Ovary (tissue), 9 donors: Measurements from ENCODE around the gene SUCO. TPM values are rescaled to one million over a fixed set of nuclear protein-coding genes. Genes with fewer than 3 reads are reported as not detected.
"Not testable (repeated sequence)": the region's sequence is repeated elsewhere in the genome, so short reads cannot be mapped to it uniquely, and the experiment has no call there.

ENCODE experiments used
- DNase-seq, 5 donors: peaks; one replicate each; pipeline ENCODE4 v3.0.0-alpha.2; 2019 to 2020
- H3K27ac ChIP-seq, 2 donors: fragments of 200-600 bp; one replicate each; pipeline versions ENCODE4 v1.5.1 to v1.8.0; 2019 to 2022
- H3K27me3 ChIP-seq: fragments of 200-600 bp; one replicate; pipeline ENCODE4 v1.8.0; 2022
- H3K36me3 ChIP-seq: fragments of 200-600 bp; sonication (generic); one replicate; pipeline ENCODE4 v1.5.1; 2019
- H3K4me1 ChIP-seq: one replicate; pipeline ENCODE4 v1.8.1; 2013; ENCODE audit warnings: mild to moderate bottlenecking, moderate library complexity; ENCODE audit not compliant: insufficient read depth
- H3K4me3 ChIP-seq: fragments of 200-600 bp; sonication (generic); one replicate; pipeline ENCODE4 v1.5.1; 2017
- H3K9me3 ChIP-seq, 2 donors: fragments of 200-600 bp in 1 of 2; sonication (generic) in 1 of 2; one replicate each; pipeline versions ENCODE4 v1.5.1 to v1.8.1; 2013 to 2019; ENCODE audit warnings: mild to moderate bottlenecking in 1 of 2, moderate library complexity in 1 of 2
- CTCF ChIP-seq, 3 donors: fragments of 450-650 bp in 2 of 3; fragments of 200-600 bp in 1 of 3; IDR thresholded peaks; one replicate each; pipeline versions ENCODE4 v1.5.1 to v1.8.0; 2016 to 2022; ENCODE audit warnings: antibody characterized with exemption in 3 of 3, mild to moderate bottlenecking in 1 of 3
- EP300 ChIP-seq: sonication (generic); formaldehyde crosslinking; IDR thresholded peaks from one replicate; pipeline ENCODE4 v1.6.1; 2017; ENCODE audit warnings: antibody characterized with exemption
- POLR2A ChIP-seq: fragments of 450-650 bp; IDR thresholded peaks from one replicate; pipeline ENCODE4 v1.6.1; 2017; ENCODE audit warnings: antibody characterized with exemption, mild to moderate bottlenecking, moderate library complexity
- WGBS, 3 donors: extraction: QIAGEN DNeasy Blood & Tissue Kit in 1 of 3; methylation state at CpG; one replicate each; pipeline versions ENCODE4 v1.1.5 to v1.1.7; 2013 to 2017; 5-methylcytosine and 5-hydroxymethylcytosine counted together
- intact Hi-C, 4 donors: fragments of 100-400 bp; cut with DNase I; formaldehyde crosslinking; loops; one replicate each; pipeline versions ENCODE4 v1.11.0 to v1.15.1; 2022 to 2023
- polyA plus RNA-seq, 2 donors: library from polyadenylated mRNA; stranded (reverse); fragments of 200-250 nt in 1 of 2; fragments of 350-450 nt in 1 of 2; fragmentation: Illumina TruSeq in 1 of 2; extraction: RNeasy Lipid Tissue Mini Kit (QIAGEN cat#74804) in 1 of 2; gene quantifications; one replicate each; pipeline ENCODE4 v1.2.3, GENCODE V29; 2013 to 2014
- total RNA-seq, 7 donors: library from RNA; depleted of rRNA in 2 of 7; stranded (reverse); fragments of >200 nt in 2 of 7; fragmentation: NEBNext Ultra II Directional in 3 of 7; extraction: Animal tissue kit (Norgen Biotek cat#: 25700) in 3 of 7; gene quantifications; one replicate each; pipeline versions ENCODE4 v1.1.0 to v1.2.4, GENCODE V29; 2016 to 2023
- donor health status: DM: no; HTN: no; CAD: no; lungs with moderate emphysema.
- donor health status: DM: no; HTN: no; CAD: no.
- donor health status: Bipolar disorder and iron deficiency.
- donor health status: DM: yes; HTN: yes; CAD: no.
- donor health status: DM: no; HTN: no; CAD: no.
- donor health status: DM: yes; HTN: yes; CAD: no.

Gene SUCO
- total and polyA plus RNA-seq, 9 donors, result 14.0 to 68.1 (median 55.5) TPM

- Histone ChIP-seq H3K27me3 (no peaks in the 10 kb centered on the region), H3K4me1 (no peaks in the 10 kb centered on the region), H3K36me3 (no peaks in the 10 kb centered on the region), H3K9me3 (no peaks in the 10 kb centered on the region), H3K27ac (no peak overlapping the region), H3K4me3 (no peak overlapping the region)
- intact Hi-C loops, result no loop called here
- TF ChIP-seq EP300 (no peak), CTCF (IDR thresholded peaks at IDR 0.05) (no peak), POLR2A (no peak)
- 95 to 96% (median 95%) methylated on average over 3 of the region's 3 CpGs for WGBS, 3 donors
- DNase-seq, result no peak
Measured at GRCh38 chr1:172589553-172589952, 56.6 kb downstream of the SUCO start.

- H3K4me1 ChIP-seq, H3K9me3 ChIP-seq, DNase-seq, H3K36me3 ChIP-seq, H3K27ac ChIP-seq, H3K4me3 ChIP-seq, intact Hi-C loops, H3K27me3 ChIP-seq: not testable (repeated sequence)
- 100% methylated on average over 1 of the region's 1 CpG; no CpG with 5 or more reads in 1 of the 3 donors for WGBS, 3 donors
Measured at GRCh38 chr1:172591429-172591828, 58.5 kb downstream of the SUCO start.

DNA sequence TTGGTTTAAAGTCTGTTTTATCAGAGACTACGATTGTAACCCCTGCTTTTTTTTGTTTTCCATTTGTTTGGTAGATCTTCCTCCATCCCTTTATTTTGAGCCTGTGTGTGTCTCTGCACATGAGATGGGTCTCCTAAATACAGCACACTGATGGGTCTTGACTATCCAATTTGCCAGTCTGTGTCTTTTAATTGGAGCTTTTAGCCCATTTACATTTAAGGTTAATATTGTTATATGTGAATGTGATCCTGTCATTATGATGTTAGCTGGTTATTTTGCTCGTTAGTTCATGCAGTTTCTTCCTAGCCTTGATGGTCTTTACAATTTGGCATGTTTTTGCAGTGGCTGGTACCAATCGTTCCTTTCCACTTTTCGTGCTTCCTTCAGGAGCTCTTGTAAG is 62.1 kb downstream of the SUCO start:
- not testable (repeated sequence) for H3K27ac ChIP-seq, H3K4me1 ChIP-seq, H3K4me3 ChIP-seq, DNase-seq, H3K9me3 ChIP-seq, H3K27me3 ChIP-seq, H3K36me3 ChIP-seq
- 93 to 99% (median 96%) methylated on average over 4 of the region's 4 CpGs for WGBS, 3 donors
- intact Hi-C loops, result loop anchor here in 1 of 4 donors (5.0 kb wide), 1 partner anchor 568 kb away; no protein-coding TSS in a partner anchor

- not testable (repeated sequence) for H3K4me3 ChIP-seq, H3K27me3 ChIP-seq, DNase-seq, H3K4me1 ChIP-seq, H3K27ac ChIP-seq, H3K9me3 ChIP-seq, H3K36me3 ChIP-seq
- intact Hi-C loops, result loop anchor here in 1 of 4 donors (5.0 kb wide), 1 partner anchor 569 kb away; no protein-coding TSS in a partner anchor
- 77 to 93% (median 86%) methylated on average over 10 of the region's 10 CpGs for WGBS, 3 donors
Measured at GRCh38 chr1:172596782-172597181, 63.8 kb downstream of the SUCO start.

DNA sequence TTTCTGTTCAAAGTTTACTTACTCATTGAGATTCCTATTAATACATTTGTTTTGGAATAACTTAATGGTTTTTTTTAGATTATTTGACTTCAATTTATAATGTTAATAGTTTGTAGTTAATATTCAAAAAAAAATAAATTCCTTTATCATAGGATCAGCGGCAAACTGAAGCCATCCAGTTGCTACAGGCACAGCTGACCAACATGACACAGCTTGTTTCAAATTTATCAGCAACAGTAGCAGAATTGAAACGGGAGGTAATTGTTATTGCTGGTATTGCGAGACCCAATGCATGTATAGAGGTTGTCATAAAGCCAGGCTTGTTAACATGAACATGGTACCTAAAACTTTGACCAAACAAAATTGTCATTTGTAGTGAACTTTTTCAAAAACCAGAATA is 67.0 kb downstream of the SUCO start:
- no peak overlapping the region for H3K4me3 ChIP-seq
- intact Hi-C loops, result loop anchor here in 1 of 4 donors (5.0 kb wide), 1 partner anchor 573 kb away; no protein-coding TSS in a partner anchor
- no peak for TF ChIP-seq POLR2A
- no peak for TF ChIP-seq EP300
- TF ChIP-seq CTCF (IDR thresholded peaks at IDR 0.05), result no peak
- no peak overlapping the region for H3K27ac ChIP-seq
- H3K36me3 ChIP-seq, result no peaks in the 10 kb centered on the region
- no peaks in the 10 kb centered on the region for H3K27me3 ChIP-seq
- H3K4me1 ChIP-seq, result no peaks in the 10 kb centered on the region
- DNase-seq, result no peak
- WGBS, 3 donors, result 88 to 91% (median 91%) methylated on average over 3 of the region's 3 CpGs
- H3K9me3 ChIP-seq, result no peaks in the 10 kb centered on the region

DNA sequence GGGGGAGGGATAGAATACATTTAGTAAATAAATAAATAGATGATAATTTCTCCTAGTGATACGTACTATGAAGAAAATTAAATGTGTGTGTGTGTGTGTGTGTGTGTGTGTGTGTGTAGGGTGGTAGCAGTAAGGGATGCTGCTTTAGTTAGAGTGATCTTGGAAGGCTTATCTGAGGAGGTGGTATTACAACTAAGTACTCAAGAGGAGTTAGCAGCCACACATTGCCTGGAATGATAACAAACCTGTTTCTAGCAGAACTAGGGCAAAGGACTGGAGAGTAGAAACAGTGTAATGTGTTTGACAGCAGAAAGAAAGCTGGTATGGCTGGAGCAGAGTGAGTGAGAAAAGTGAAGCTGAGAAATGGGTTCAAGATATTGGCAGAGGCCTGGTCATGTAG is 67.7 kb downstream of the SUCO start:
- intact Hi-C loops, result no loop called here
- no peaks in the 10 kb centered on the region for H3K36me3 ChIP-seq
- DNase-seq, result no peak
- H3K27ac ChIP-seq, result no peak overlapping the region
- TF ChIP-seq POLR2A (no peak), CTCF (IDR thresholded peaks at IDR 0.05) (no peak), EP300 (no peak)
- H3K9me3 ChIP-seq, result no peaks in the 10 kb centered on the region
- H3K4me3 ChIP-seq, result no peak overlapping the region
- no peaks in the 10 kb centered on the region for H3K4me1 ChIP-seq
- no peaks in the 10 kb centered on the region for H3K27me3 ChIP-seq
- WGBS, 3 donors, result 94 to 100% (median 97%) methylated on average over 1 of the region's 1 CpG
